GM12892 (cell line): ENCODE results near the gene TAS2R14.

Experiments used
- POLR2A ChIP-seq: IDR thresholded peaks from 2 replicates; pipeline ENCODE4 v1.6.1; 2011; ENCODE audit warnings: low read depth, low read length, control low read depth
- POLR2AphosphoS5 ChIP-seq: IDR thresholded peaks from 2 replicates; pipeline ENCODE4 v1.6.1; 2011; ENCODE audit warnings: low read depth, low read length, control low read depth
- TAF1 ChIP-seq: IDR thresholded peaks from 2 replicates; pipeline ENCODE4 v1.6.1; 2011; ENCODE audit warnings: low read depth, mild to moderate bottlenecking, control low read depth, low read length, borderline replicate concordance

GRCh38 chr12:10986812-10987211, 47.7 kb upstream of the TAS2R14 start, which contains the start of gene TAS2R50:
- TF ChIP-seq POLR2AphosphoS5 = no peak
- no peak for TF ChIP-seq POLR2A
- TF ChIP-seq TAF1 = no peak
